GM19238 (cell line): ENCODE results near the gene SMIM43.

ENCODE experiments used
- DNase-seq: peaks from one replicate; pipeline ENCODE4 v3.0.0; 2011; ENCODE audit warnings: low spot score; ENCODE audit not compliant: insufficient read length

The SMIM43 gene

DNA sequence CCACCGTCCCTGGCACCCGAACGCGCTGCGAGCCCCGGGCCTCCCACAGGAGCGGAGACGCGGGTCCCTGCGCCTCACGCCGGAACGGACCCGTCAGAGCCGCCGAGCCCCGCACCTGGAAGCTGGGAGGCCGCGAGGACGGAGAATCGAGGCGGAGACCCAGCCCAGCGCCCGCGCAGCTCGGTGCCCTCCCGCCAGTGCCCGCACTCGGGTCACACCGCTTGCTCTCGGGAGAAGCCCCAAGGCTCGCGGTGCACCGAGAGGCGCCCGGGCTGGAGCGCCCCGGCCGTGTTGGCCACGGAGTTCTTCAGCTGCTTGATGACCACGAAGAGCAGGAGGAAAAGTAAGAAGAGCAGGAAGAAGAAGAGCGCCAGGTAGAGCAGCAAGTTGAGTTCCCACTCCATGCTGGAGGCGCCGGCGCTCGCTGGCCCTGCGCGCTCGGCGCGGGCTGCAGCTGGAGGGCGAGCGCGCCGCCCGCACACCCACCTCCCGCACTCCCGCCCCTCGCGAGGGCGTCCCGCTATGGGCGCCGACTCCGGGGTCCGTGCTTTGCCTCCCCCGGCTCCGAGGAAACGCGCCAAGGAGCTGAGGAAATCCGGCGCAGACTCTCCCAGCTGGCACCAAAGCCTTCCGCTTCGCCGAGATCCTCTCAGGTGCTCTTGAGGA is at the start of gene SMIM43:
SMIM43 (minus strand) TSS at position 463 of the 666 bp plus-strand sequence; CDS start at position 404, 59 bp downstream.
- DNase-seq = no peak

GRCh38 chr4:121814756-121815155 is 49.8 kb upstream of the SMIM43 start:
- no peak for DNase-seq

DNA sequence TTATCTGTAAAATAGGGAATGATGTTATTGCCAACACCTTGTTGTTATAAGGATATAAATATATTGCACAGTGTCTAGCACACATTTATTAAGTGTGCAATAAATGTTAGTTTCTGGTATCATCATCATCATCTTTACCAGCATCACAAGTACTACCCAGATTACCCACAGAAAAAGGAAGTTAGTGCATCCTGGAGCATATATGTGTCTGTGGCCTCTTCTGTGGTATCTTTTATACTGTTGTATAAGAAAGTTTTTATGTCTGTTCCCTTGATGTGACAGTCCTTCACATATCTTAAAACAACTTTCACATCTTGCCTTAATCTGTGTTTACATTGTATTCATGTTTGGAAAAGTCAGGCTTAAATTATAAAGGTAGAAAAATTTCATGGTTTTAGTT is 46.2 kb upstream of the SMIM43 start:
- no peak for DNase-seq

DNA sequence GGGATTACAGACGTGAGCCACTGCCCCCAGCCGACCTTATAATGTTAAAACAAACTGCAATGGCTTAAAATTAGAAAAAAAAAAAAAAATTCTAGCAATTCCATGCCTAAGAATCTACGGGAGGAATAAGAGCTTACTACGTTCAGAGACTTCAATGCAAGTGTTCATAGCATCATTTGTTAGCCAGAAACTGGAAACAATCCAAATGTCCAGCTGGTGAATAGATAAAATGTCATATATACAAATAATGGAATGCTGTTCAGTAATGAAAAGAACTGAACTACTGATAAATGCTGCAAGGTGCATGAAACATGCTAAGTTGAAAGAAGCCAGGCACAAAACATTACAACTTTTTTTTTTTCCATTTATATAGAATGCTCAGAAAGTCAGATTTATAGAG is 41.4 kb upstream of the SMIM43 start:
- no peak for DNase-seq

DNA sequence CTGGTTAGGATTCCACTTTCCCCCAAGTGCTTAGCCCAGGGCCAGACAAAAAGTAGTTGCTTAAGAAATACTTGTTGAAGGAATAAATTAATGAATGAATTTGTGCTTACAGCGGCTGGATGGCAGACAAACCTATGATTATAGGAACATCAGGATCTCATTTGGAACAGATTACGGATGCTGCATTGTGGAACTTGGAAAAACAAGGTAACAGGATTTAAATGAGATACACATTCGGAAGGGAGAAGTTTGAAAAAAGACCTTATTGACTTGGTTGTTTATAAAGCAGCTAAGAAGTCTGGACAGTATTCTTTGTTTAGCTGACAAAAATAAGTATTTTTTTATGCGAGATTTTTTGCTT is 36.7 kb upstream of the SMIM43 start:
- no peak for DNase-seq

- peak; percentile 48 for DNase-seq
These were observed 36.2 kb upstream of the SMIM43 start, which contains the start of gene EXOSC9 for GRCh38 chr4:121800961-121801714. EXOSC9 (plus strand) TSS chr4:121801323; CDS start chr4:121801425, 102 bp downstream.

- DNase-seq = no peak
These were observed 35.6 kb upstream of the SMIM43 start for GRCh38 chr4:121800638-121800960.

- DNase-seq = no peak
These were observed 35.0 kb upstream of the SMIM43 start for GRCh38 chr4:121799867-121800501.

GRCh38 chr4:121799208-121799823 is 34.4 kb upstream of the SMIM43 start:
- no peak for DNase-seq

- no peak for DNase-seq
These were observed 31.3 kb upstream of the SMIM43 start for GRCh38 chr4:121796283-121796682.

DNA sequence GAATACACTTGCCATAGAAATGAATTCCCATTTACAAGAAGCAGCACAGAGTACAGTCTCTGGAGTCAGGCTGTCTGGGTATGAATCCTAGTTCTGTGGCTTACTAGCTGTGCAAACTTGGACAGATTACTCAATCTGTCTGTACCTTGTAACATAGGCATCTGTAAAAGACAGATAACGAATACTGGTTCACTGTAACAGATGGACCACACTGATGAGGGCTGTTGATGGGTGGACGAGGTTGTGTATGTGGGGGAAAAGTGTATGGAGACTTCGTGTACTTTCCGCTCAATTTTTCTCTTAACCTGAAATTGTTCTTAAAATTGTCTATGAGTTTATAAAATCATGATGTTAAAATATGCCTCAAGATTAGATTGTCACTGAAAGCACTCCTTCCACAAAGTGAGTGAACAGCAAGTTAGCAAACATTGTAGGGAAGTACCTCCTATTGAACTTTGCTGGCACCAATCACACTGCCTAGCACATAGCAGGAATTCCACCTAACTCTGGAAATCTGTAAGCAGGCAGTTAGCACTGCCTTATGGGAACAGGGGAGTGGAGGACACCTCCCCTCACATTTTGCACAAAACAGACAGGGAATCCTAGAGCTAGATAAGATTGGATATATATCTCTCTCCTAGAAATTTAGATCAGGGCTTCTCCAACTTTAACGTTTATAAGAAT is 29.7 kb upstream of the SMIM43 start:
- no peak for DNase-seq

DNA sequence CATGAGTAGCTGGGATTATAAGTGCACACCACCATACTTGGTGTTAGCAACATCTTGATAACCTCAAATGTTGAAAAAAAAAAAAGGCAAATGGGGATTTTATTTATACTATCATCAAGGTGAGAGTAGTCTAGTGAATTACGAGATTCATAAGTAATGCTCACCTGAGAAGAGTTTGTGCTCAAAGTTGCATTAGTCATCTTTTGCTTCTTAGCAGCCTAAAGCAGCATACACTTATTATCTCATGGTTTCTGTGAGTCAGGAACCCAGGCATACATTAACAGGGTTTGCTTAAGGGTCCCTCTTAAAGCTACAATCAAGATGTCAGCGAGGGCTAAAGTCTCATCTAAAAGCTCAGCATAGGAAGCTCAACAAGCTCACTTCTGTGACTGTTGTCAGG is 28.0 kb upstream of the SMIM43 start:
- DNase-seq = no peak

- no peak for DNase-seq
These were observed 26.5 kb upstream of the SMIM43 start for GRCh38 chr4:121791481-121791880.

GRCh38 chr4:121790976-121791375 is 26.0 kb upstream of the SMIM43 start:
- no peak for DNase-seq

DNA sequence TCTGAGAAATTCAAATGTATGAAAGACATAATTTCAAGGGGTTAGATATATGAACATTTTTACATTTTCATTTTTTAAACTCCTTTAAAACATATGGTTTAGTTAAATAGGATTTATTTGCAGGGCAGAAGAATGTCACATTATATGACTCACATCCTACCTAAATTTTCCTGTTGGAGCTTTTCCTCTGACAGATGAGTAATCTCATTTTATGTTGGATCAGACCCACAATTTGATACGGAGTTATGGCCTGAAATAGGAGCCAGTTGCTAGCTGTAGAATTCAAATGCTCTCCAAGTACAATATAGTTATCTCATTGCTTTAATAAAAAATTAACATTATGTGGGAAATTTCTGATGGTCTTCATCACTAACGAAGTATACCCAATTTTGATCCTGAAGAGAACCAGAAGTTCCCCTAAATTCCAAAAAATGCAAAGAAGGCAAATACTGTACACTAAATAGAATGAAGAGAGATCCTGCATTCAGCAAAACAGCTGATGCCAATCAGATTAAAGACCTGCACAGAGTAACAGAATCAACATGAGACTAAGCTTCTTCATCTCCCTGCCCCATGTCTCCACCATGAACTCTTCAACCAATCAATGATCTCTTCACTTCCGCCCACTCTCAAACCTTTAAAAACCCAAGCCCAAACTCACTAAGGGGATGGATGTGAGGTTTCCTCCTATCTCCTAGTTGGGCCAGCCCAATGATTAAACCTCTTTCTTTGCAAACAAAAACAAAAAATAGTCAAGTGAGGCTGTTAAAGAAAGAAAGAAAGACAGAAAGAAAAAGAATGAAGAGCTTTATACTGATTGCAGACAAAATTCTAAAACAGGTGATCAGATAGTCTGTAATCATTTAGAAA is 25.2 kb upstream of the SMIM43 start:
- DNase-seq = no peak

- no peak for DNase-seq
These were observed 24.5 kb upstream of the SMIM43 start for GRCh38 chr4:121789455-121789854.

DNA sequence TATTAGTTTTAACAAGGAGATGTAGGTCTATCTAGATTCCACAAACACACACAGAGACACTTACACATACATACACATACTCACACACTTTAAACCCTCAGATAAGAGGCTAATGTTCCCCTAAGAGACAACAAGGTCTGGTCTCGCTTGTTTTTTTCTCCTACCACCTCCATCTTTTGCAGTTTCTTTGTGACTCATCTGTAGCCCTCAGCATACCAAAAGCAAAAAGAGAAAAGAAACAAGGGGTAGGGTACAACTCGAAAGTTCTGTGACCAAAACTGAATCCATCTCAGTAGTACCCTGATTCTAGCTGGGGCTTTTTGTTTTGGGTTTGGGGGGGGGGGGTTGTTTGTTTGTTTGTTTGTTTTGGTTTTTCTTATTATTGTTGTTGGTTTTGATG is 23.9 kb upstream of the SMIM43 start:
- peak; percentile 7 for DNase-seq

- DNase-seq = no peak
These were observed 21.3 kb upstream of the SMIM43 start for GRCh38 chr4:121786221-121786620.

GRCh38 chr4:121785479-121785878 is 20.5 kb upstream of the SMIM43 start:
- DNase-seq = no peak

DNA sequence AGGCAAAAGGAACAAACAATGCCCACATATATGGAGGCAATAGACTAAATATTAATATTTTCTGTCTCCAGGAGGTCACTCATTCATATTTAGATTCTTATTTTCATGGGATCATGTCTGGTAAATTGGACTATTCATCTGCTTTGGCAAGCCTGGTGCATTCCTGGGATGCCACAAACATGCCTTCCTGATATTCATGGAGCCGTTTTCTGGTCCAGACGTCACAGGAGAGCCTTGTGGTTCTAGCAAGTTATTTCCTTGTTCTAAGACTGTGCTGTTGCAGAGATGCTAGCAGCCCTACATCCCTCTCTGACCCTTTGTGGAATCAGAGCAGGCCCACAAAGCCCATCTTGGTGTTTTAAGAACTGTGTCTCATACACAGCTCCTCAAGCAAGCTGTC is 20.0 kb upstream of the SMIM43 start:
- DNase-seq = no peak

- DNase-seq = no peak
These were observed 19.4 kb upstream of the SMIM43 start for GRCh38 chr4:121784401-121784800.
